CD4-positive, alpha-beta T cell treated with Interferon gamma for 1 hour (primary cell): Measurements from ENCODE around the gene NTM.

Experiments
- DNase-seq: peaks from one replicate; pipeline ENCODE4 v3.0.0-alpha.2; 2020

NTM gene

GRCh38 chr11:132137981-132138313 lies 767.5 kb downstream of the NTM start:
- DNase-seq = no peak

DNA sequence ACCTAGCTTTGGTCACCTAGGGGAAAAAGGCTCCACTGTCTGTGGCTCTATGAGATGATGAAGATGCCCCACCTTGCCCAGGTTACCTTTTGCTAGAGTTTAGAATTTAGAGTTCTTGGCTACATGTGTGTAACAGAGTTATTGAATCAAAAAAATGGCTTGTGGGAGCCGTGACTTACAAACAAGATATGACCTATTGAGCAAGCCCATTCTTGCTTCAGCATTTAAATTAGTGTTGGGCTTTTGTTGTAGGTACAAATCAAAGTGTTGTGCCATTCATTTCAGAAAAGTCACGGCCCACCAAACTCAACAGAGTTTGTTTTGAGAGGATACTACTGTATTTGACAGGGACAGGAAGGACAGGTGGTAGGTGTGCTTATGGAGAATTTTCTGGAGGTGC lies 768.8 kb downstream of the NTM start:
- no peak for DNase-seq

DNA sequence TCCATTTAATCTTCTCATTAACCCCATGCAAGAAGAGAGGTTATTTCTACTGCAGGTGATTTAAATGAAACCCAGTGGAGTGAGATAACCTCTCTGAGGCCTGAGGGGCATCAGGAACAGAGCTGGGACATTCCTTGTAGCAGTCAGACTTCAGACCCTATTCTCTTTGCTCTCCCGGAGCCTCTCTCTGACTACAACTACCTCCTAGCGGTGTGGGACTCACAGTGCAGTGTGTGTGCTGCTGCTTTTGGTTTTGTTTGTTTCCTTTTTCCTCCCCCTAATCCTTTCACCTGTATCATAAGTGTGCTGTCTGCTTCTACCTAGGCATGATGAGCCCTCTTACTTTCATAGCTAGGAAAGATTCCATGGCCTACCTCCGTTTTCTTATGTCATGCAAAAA lies 769.6 kb downstream of the NTM start:
- no peak for DNase-seq

- no peak for DNase-seq
These were observed 771.7 kb downstream of the NTM start for GRCh38 chr11:132142121-132142520.

DNA sequence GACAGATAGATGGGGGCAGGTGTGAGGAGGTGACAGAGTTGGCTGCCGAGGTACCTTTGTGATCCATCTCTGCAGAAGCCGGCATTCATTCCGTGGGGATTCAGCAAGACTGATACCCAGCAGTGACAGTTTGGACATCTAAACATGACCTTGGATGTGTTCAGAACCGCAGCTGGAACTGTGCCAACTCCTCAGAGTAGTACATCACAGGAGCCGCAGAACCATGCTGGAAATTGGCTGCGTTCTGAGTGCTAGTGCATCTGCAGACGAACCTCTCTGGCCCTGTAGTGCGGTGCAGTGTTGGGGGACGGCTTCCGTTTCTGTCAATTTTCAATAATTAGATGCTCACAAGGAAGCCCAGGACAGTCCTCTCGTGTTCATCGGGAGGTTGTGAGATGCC lies 772.1 kb downstream of the NTM start:
- DNase-seq = no peak

DNA sequence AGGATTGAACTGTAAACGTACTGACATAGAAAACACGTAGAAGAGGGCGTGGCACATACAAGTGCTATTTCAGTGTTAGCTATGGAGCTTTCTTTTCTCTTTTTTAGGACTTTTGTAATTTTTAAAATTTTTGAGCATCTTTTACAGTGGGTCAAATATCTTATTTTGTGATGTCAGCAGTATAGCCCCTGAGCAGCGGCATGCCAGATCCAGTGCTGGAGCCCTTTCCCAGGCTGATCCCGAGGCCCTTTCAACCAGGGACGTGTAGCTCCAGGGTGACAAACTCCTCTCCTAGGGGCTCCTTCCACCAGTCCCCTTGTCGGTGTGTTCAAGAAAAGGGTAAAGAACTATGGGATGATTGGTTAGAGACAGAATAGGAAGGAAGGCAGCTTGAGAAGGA lies 777.0 kb downstream of the NTM start:
- no peak for DNase-seq

- no peak for DNase-seq
These were observed 784.4 kb downstream of the NTM start for GRCh38 chr11:132154781-132155180.

- DNase-seq = no peak
These were observed 787.7 kb downstream of the NTM start for GRCh38 chr11:132158091-132158490.

DNA sequence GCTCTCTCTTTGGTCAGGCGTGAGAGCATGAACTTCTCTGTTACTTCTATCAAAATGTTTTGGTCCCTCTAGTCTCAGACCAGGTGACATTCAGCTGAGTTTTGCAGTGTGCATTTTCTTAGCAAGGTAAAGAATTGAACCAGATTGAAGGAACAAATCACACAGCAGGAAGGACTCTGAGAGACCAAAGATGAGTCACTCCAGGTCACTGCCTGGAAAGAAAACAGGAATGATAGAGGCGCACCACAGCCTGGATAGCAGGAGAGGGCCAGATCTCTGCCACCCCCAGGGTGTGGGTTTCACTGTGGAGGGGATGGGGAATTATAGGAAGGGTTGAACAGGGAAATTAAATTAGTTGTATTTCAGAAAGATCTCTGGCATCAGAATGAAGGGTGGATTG lies 788.3 kb downstream of the NTM start:
- no peak for DNase-seq

DNA sequence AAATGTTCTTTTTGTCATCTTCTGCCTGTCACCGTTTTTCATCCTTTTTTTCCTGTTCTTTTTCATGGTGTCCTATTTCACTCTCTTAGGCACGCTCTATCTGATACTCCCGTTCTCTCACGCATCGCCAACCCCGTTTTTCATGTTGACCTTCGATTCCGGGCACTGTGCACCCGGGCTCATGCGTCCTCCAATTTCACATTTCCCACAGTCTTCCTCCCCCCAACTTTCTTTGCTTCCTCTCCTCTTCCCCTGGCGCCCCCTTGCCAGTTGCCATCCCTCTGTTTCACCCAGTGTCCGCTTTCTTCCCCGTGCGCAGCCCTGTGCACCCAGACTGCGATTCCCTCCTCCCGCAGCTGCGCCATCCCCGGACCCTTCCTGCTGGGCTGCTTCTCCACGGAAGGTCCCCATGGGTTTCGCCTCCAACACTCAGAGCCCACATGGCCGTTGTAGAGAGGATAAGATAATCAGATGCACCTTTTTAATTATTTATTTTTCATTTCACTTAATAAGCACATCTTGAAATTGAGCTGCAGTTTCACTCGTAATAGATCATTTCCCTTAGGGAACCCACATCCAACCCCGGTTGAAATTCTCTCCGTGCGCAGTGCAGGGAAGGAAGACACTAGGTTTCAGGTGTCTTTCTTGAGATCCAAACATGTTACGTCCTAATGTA lies 791.1 kb downstream of the NTM start:
- no peak for DNase-seq

GRCh38 chr11:132168344-132168981 lies 798.0 kb downstream of the NTM start:
- no peak for DNase-seq

- no peak for DNase-seq
These were observed 800.6 kb downstream of the NTM start for GRCh38 chr11:132171031-132171430.

DNA sequence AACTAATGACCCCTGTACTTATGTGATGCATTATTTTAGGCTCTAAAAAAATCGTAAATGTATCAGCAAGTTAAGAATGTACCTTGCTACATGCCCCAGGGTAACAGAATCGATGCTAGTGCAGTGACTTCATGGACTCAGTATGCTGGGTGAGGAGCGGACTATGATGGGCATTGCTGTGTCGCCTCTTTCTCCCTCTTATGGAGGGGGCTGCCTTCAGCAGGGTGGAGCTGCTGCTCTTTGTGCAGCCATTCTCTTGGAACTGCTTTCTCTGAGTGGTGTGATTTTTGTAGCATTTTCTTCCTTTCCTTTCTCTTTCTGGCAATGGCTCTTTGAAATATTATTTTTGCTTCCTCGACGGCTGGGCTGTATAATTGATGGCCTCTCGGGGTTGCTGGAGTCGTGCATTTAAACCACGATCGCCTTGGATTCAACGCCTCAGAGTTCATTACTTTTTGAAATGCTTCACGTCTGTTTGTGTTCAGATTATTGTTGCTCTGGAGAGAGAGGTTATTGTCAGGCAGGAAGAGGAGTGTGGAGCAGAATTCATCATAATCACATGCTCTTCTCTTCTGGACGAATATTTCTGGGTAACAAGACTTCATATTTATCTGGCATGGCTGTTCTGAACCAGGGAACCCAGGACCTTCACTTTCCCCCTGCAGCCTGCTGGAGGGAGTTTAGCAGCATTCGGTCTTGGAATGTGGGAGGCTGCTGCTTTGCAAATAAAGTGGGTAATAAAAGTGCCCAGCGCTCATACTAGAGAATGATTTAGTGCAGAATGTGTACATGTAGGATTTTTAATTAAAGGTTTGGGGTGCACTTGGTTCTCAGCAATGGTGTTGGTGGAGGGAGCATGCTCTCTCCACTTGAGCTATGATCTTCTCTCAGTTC lies 804.2 kb downstream of the NTM start:
- DNase-seq = no peak

- no peak for DNase-seq
These were observed 806.7 kb downstream of the NTM start for GRCh38 chr11:132177106-132177505.

DNA sequence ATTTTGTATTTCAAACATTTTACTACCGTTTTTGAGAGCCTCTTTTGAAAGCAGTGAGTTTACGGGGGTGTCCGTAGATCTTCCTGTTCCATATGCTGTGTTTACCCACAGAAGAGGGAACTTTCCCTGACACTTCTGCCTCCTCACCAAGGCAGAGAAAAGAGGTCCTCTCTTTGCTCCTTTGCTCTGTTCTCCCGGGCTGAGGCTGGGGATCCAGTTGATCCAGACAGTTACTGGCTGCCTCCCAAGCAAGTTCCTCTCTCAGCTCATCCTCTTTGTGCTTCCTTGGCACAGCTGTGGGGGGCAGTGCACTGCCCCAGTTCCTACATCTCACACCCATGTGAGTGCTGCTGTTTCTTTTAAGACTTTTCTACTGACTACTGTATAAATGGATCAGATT lies 813.7 kb downstream of the NTM start:
- no peak for DNase-seq

- DNase-seq = no peak
These were observed 815.5 kb downstream of the NTM start for GRCh38 chr11:132185726-132186592.

DNA sequence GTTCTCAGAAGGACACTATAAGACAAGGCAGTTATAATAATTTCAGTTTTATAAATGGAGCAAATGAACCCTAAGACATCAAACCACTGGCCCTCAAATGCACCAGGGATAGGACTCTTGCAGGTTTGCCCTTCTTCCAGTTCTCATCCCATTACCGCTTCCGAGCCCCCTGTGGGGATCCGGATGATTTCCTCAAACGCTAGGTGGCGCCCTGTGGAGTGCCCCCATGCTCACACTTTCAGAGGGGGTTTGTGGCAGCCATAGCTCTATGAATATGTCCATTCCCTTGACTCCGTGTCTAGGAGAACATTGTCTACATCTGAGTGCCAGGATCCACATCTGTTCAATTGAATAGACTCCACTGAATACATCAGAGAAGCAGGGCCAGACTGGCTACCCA lies 816.3 kb downstream of the NTM start:
- no peak for DNase-seq

DNA sequence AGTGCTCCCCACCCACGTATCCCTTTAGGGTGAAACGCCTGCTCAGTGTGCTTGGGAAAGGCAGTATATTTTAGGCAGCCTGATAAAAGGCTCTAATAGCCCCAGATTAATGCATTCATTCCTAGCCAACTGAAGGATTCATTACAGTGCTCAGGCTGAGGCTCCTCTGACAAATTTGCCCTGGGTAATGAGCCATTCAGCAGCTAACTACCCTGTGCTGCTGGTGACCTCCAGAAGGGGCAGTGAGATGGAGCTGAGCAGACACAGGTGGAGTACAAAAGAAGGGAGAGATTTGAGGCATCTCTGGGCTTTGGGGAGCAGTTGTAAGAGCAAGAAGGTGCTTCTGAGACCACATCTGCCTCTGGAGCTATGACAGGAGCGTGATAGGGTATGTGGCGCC lies 817.0 kb downstream of the NTM start:
- DNase-seq = no peak

DNA sequence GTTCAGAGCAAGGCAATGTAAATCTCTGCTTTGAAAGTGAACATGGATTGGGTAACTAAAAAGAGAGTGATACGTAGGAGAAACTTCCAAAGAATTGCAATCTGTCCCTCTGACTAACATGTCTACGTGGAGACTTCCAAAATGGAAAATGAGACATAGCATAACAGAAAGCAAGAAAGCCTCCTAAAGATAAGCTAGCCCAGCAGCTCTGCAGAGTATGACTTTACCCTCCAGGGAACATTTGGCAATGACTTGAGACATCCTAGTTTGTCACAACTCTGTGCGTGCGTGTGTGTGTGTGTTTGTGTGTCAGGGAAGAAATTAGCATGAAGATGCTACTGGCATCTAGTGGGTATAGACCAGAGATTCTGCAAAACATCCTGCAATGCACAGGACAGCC lies 817.4 kb downstream of the NTM start:
- DNase-seq = no peak

- DNase-seq = no peak
These were observed 826.5 kb downstream of the NTM start for GRCh38 chr11:132196928-132197327.

DNA sequence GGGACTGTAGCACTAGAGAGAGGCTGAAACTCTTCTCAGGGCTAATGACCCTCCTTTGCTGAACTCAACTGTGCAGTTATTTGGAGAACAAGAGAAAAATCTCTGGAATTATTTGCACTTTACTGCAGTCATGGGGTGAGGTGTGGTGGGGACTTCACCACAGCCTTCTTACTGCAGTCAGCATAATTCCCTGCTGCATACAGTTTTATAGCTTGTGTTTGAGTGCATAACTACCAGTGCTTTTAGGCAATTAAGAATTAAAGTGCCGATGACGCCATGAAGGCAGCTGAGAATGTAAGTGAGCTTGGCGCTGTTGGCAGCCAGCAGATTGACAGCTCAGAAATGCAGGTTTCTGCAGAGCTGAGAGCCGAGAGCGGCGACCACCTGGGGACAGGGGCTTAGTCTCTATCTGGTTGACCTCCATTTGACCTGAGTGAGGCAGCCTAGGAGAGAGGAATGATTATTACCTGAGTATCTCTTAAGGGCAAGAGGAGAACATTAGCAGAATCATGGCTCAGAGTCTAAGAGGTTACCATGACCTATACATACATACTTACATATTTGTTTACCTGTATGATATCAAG lies 830.0 kb downstream of the NTM start:
- DNase-seq = no peak

- DNase-seq = no peak
These were observed 832.2 kb downstream of the NTM start for GRCh38 chr11:132202621-132203020.

DNA sequence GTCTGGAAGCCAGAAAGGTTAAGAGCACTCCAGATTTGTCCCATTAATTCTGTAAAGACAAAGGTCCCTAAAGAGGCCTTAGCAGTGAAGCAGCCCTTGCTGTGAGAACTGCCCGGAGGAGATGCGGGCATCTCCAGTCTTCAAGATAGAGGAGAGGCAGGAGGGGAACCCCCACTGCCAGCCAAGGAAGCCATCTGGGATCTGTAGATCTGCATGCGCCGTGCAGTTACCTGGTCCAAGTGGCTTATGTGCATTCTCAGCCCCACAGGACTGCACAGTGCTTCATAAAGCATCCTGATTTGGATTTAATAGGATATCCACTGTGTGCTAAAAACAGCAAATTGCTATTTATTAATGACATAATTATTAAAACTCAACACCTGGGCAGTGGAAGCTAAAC lies 834.6 kb downstream of the NTM start:
- no peak for DNase-seq
